GM23338 (cell line): Measurements from ENCODE around the gene PRLH. TPM values are rescaled to one million over a fixed set of nuclear protein-coding genes. Genes with fewer than 3 reads are reported as not detected.

Experiments used
- ATAC-seq: fragments of 200-7000 bp; cut with Tn5 transposase; 3 replicates; pipeline ENCODE4 v1.9.1; 2020
- DNase-seq: peaks from one replicate; pipeline ENCODE4 v3.0.0-alpha.2; 2015; ENCODE audit warnings: low spot score
- H2AFZ ChIP-seq: fragments of 200-600 bp; sonication (generic); 2 replicates; pipeline ENCODE4 v1.8.0; 2016; ENCODE audit warnings: antibody characterized with exemption, mild to moderate bottlenecking, moderate library complexity
- H3F3A ChIP-seq: fragments of 200-600 bp; sonication (generic); replicated peaks from 2 replicates; pipeline ENCODE4 v1.8.0; 2017; ENCODE audit warnings: antibody characterized with exemption, mixed run types, low read depth
- H3K27ac ChIP-seq: fragments of 200-600 bp; sonication (generic); 2 replicates; pipeline ENCODE4 v1.6.1; 2016; ENCODE audit warnings: low read depth
- H3K27me3 ChIP-seq: fragments of 200-600 bp; sonication (generic); 2 replicates; pipeline ENCODE4 v1.8.0; 2016; ENCODE audit warnings: mild to moderate bottlenecking, mixed run types, moderate library complexity; ENCODE audit not compliant: insufficient read depth
- H3K36me3 ChIP-seq: fragments of 200-600 bp; sonication (generic); 2 replicates; pipeline ENCODE4 v1.8.0; 2016; ENCODE audit warnings: mild to moderate bottlenecking; ENCODE audit not compliant: insufficient read depth
- H3K4me1 ChIP-seq: fragments of 200-600 bp; sonication (generic); 2 replicates; pipeline ENCODE4 v1.8.0; 2016; ENCODE audit warnings: mild to moderate bottlenecking, moderate library complexity; ENCODE audit not compliant: insufficient read depth
- H3K4me2 ChIP-seq: fragments of 200-600 bp; sonication (generic); 2 replicates; pipeline ENCODE4 v1.7.1; 2017; ENCODE audit warnings: mixed run types
- H3K4me3 ChIP-seq: fragments of 200-600 bp; sonication (generic); 2 replicates; pipeline ENCODE4 v1.6.1; 2016; ENCODE audit warnings: mixed run types
- H3K79me2 ChIP-seq: fragments of 200-600 bp; sonication (generic); replicated peaks from 2 replicates; pipeline ENCODE4 v1.8.0; 2017; ENCODE audit warnings: mild to moderate bottlenecking; ENCODE audit not compliant: insufficient read depth
- H3K9me2 ChIP-seq: fragments of 200-600 bp; sonication (generic); 2 replicates; pipeline ENCODE4 v1.8.0; 2017; ENCODE audit not compliant: insufficient read depth
- H4K20me1 ChIP-seq: fragments of 200-600 bp; sonication (generic); replicated peaks from 2 replicates; pipeline ENCODE4 v1.8.0; 2017; ENCODE audit warnings: mild to moderate bottlenecking; ENCODE audit not compliant: insufficient read depth
- H3K27ac Mint-ChIP-seq: 2 replicates; pipeline ENCODE4 v1.8.0; 2020; ENCODE audit warnings: inconsistent platforms, mild to moderate bottlenecking, moderate library complexity, mixed read lengths
- H3K27me3 Mint-ChIP-seq: 3 replicates; pipeline ENCODE4 v1.8.0; 2022; ENCODE audit warnings: low read depth, mild to moderate bottlenecking, moderate library complexity, mixed read lengths, inconsistent platforms; ENCODE audit not compliant: insufficient read depth, poor library complexity
- H3K36me3 Mint-ChIP-seq: 3 replicates; pipeline ENCODE4 v1.8.0; 2021; ENCODE audit warnings: low read depth, mild to moderate bottlenecking, inconsistent platforms, moderate library complexity, mixed read lengths
- H3K4me1 Mint-ChIP-seq: 3 replicates; pipeline ENCODE4 v1.8.0; 2020; ENCODE audit warnings: mild to moderate bottlenecking, inconsistent platforms, mixed read lengths
- H3K4me3 Mint-ChIP-seq: 3 replicates; pipeline ENCODE4 v1.8.0; 2021; ENCODE audit warnings: moderate library complexity, mild to moderate bottlenecking, inconsistent platforms, mixed read lengths
- H3K9me3 Mint-ChIP-seq: 3 replicates; pipeline ENCODE4 v1.8.0; 2020; ENCODE audit warnings: moderate library complexity, mild to moderate bottlenecking, inconsistent platforms, mixed read lengths
- CTCF ChIP-seq, 2 experiments: fragments of 200-600 bp in 1 of 2; sonication (generic) in 1 of 2; conservative IDR thresholded peaks; 2 replicates each; pipeline versions ENCODE4 v1.5.1 to v1.6.1; 2016 to 2017; ENCODE audit warnings: antibody characterized with exemption in 2 of 2, low read depth in 2 of 2, mild to moderate bottlenecking in 2 of 2, moderate library complexity in 1 of 2
- ZNF331 ChIP-seq: fragments of 250-450 bp; sonication (Bioruptor Pico); IDR thresholded peaks from 2 replicates; pipeline ENCODE4 v1.5.0; 2020; ENCODE audit warnings: low read depth, mild to moderate bottlenecking, moderate library complexity
- ZNF462 ChIP-seq: fragments of 250-450 bp; sonication (Bioruptor Pico); IDR thresholded peaks from 2 replicates; pipeline ENCODE4 v1.5.0; 2020; ENCODE audit warnings: mild to moderate bottlenecking, moderate library complexity
- polyA plus RNA-seq: library from polyadenylated mRNA; unstranded; fragments of >200 nt; fragmentation: Nextera tagmentation; extraction: Ambion mirVana; gene quantifications from 2 replicates; pipeline ENCODE4 v1.2.1, GENCODE V29; 2016
- total RNA-seq: library from RNA; depleted of rRNA; stranded (reverse); fragments of >200 nt; shearing (Covaris generic); gene quantifications from 2 replicates; pipeline ENCODE4 v1.2.3, GENCODE V29; 2014

Gene PRLH
- total and polyA plus RNA-seq, 2 experiments from 2014 or later: not detected

GRCh38 chr2:237601453-237602116 lies 35.2 kb downstream of the PRLH start:
- Mint-ChIP-seq H3K27ac (no peak overlapping the region), H3K27me3 (peaks cover 32% of the 10 kb centered on the region), H3K4me1 (peaks cover 56% of the 10 kb centered on the region), H3K36me3 (peaks cover 10% of the 10 kb centered on the region), H3K9me3 (peaks cover 16% of the 10 kb centered on the region), H3K4me3 (no peak overlapping the region)
- 0 out of 2 replicates have a peak, but pooled peaks cover 4% of the 10 kb centered on the region for H3K9me2 ChIP-seq
- H3K27me3 ChIP-seq: no peaks in the 10 kb centered on the region
- ATAC-seq (peak; percentile 81), DNase-seq (peak; percentile 75)
- H3K27ac ChIP-seq: no peak overlapping the region
- peak overlapping the region; percentile 66; the same call in 1 of the 2 replicates for H2AFZ ChIP-seq
- no peaks in the 10 kb centered on the region for H4K20me1 ChIP-seq
- no peaks in the 10 kb centered on the region for H3K79me2 ChIP-seq
- H3F3A ChIP-seq: peaks cover 2% of the 10 kb centered on the region; the same call in 1 of the 2 replicates
- H3K4me3 ChIP-seq: no peak overlapping the region
- peaks cover 24% of the 10 kb centered on the region for H3K4me1 ChIP-seq
- no peak for TF ChIP-seq ZNF331
- peak; percentile 45 for TF ChIP-seq CTCF (conservative IDR thresholded peaks at IDR 0.05; ENCODE audit: low read depth in 2 of 2)
- peak; percentile 6; the same call in 1 of the 2 replicates for TF ChIP-seq ZNF462
- no peaks in the 10 kb centered on the region for H3K36me3 ChIP-seq
- peak overlapping the region; percentile 48; the same call in 1 of the 2 replicates for H3K4me2 ChIP-seq
